ENCODE measurements around the gene CD34. TPM values are rescaled to one million over a fixed set of nuclear protein-coding genes. Genes with fewer than 3 reads are reported as not detected.
"Not testable (repeated sequence)": the region's sequence is repeated elsewhere in the genome, so short reads cannot be mapped to it uniquely, and the experiment has no call there.

CD34 gene
- total RNA-seq = 16.9 and 26.1 TPM in 2 replicates

- DNase-seq (ENCODE audit: low read depth, low spot score) = no peak
These were observed at the start of gene CD34 for GRCh38 chr1:207910591-207911354. Gene CD34, minus strand, starts transcription at chr1:207911125. Its CDS starts 45 bp downstream, at chr1:207911080.

DNA sequence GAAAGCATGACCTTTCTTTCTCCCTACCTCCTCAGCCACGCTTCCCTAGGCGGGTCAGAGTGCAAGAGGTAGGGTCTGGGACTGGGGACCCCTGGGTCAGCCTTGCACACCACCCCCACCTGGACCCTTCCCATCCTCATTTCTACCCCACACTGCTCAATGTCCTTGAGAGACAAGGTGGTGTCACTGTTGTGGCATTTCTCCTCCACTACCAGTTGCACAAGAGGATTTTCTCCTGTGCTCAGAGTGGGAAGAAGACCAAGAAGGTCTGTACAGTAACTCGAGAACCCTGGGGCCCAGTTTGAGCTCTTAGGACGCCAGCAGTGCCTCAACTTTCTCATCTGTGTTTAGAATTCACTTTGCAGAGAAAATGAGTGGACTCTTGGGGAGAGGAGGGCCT lies 49.4 kb upstream of the CD34 start:
- no peak for DNase-seq (ENCODE audit: low read depth, low spot score)

DNA sequence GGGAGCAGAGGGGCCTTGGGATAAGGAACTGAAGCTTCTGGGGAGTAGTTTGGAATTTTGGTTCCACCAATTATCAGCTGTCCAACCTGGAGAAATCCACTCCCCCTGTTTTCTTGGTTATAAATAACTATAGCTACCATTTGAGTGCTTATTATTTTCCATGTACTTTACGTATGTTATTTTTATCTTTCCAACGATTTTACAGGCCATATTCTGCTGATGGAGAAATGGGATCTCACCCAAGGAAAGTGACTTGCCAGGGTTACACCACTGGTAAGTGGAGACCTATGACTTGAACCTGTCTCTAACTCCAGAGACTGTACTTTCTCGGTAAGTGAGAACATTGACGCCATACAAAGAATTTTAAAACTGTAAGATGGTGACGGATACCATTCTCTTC lies 49.0 kb upstream of the CD34 start:
- DNase-seq (ENCODE audit: low read depth, low spot score) = no peak

DNA sequence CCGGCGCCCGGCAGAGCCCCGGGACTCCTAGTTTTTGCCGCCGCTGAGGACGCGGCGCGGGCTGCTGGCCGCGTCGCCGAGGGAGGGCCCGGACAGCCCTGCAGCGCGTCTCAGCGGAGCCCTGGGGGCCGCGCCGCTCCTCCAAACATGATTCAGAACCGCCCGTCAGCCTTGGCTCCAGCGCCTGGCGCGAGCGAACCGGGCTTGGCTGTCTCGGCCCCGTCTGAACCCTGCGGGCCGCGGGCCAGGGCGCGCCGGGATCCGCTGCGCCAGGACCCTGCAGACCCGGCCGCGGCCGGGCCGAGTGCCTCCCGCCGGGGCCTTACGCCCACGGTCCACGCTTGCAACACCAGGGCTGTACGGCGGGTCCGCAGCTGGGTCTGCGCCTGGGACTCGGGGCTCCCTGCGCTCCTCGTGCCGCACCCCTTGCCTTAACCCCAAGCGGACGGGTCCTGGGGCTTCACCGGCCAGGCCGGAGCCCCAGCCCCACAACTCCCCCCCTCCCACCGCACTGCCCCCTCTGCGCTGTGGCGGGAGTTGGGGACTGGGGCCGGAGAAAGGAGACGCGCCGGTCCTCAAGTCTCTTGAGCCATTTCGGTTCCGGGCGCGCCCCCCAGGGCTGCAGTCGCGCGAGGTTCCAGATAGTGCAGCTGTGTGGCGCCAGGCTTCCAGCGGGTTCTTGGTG lies 48.4 kb upstream of the CD34 start:
- no peak for DNase-seq (ENCODE audit: low read depth, low spot score)

DNA sequence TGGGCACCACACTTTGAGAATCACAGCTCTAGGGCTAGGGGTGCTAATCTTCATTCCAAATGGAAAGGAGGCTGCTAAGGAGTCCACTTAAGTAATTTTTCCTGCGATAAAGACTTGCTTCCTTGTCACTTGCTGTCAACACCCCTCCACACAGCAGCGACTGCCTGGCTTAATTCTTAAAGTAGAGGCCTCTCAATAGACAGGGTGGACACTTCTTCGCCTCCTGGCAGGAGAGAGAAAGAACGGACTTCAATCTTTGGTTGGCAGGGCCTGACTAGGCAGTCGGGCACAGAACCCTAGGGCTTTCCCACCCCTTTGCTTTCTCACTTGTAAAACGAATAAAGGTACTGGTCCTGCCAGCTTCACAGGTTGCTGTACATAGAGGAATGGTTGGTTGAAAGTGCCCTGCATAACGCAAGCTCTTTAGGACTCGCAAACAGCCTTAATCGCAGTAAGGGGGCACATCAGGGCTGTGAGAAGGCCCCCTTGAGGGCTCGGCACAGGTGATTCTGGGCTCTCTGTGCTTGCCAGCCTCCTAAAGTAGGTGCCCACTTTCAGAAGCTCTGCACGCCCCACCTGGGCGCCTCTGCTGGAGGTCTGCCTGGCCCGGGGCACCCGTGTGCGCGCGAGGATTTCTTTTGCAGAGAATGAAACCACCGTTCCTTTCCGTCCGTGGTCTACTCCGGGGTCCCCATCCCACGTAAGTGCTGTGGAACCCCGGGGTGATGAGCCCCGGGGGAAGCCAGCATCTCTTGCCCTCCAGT lies 47.6 kb upstream of the CD34 start:
- DNase-seq (ENCODE audit: low read depth, low spot score) = no peak

- DNase-seq (ENCODE audit: low read depth, low spot score) = peak; percentile 78
These were observed 46.1 kb upstream of the CD34 start for GRCh38 chr1:207956986-207957385.

- DNase-seq (ENCODE audit: low read depth, low spot score) = no peak
These were observed 43.2 kb upstream of the CD34 start for GRCh38 chr1:207954104-207954503.

DNA sequence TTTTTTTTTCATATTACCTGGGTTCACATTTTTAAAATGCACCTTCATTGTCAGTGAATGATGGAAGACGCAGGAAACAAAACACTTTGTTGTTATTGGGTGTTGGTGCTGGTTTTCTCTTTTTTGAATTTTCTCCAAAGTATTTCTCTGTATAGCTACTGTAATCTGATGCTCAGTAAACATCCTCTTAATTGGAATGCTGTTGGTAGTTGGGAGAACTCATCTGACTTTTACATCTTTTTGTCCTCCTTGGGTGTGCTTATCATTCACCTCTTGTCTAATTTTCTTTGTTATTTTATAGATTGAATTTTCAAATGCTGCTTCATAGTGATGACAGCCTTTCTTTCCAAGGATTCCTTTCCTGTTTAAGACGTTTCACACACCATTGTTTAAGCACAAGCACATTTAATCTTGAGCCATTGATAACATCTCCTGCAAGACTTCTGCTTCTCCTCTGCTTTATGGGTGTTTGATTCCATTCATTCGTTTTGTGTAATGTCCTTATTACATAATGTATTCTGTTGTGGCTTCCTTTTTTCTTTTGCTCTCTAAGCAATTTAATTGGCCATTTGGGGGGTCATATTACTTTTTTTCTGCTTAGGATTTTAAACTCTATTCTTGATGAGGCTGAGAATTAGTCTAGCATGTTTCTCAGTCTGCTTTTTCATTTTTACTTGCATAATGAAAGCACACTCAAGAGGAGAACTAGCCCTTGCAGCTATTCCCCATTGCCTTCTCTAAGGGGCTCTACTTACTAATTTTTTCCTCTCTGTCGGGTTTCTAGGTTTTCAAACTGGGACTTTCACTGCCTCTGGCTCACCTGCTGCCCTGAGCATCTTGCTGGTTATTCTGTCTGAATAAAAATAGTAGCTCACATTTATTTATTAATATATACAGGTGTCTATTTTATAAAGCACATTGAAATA lies 42.0 kb upstream of the CD34 start:
- DNase-seq (ENCODE audit: low read depth, low spot score) = no peak

DNA sequence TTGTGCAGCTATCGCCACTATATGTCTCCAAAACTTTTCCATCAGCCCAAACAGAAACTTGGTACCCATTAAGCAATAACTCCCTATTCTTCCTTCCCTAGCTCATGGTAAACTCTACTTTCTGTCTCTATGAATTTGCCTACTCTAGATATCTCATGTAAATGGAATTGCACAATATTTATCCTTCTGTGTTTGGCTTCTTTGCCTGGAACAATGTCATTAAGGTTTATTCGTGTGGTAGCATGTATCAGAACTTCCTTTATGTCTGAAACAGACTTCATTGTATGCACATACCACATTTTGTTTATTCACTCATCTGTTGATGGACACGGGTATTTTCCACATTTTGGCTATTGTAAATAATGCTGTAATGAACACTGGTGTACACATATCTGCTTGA lies 40.7 kb upstream of the CD34 start:
- no peak for DNase-seq (ENCODE audit: low read depth, low spot score)

- DNase-seq (ENCODE audit: low read depth, low spot score) = no peak
These were observed 39.8 kb upstream of the CD34 start for GRCh38 chr1:207950750-207951149.

GRCh38 chr1:207949571-207950195 lies 38.8 kb upstream of the CD34 start:
- DNase-seq (ENCODE audit: low read depth, low spot score) = no peak

DNA sequence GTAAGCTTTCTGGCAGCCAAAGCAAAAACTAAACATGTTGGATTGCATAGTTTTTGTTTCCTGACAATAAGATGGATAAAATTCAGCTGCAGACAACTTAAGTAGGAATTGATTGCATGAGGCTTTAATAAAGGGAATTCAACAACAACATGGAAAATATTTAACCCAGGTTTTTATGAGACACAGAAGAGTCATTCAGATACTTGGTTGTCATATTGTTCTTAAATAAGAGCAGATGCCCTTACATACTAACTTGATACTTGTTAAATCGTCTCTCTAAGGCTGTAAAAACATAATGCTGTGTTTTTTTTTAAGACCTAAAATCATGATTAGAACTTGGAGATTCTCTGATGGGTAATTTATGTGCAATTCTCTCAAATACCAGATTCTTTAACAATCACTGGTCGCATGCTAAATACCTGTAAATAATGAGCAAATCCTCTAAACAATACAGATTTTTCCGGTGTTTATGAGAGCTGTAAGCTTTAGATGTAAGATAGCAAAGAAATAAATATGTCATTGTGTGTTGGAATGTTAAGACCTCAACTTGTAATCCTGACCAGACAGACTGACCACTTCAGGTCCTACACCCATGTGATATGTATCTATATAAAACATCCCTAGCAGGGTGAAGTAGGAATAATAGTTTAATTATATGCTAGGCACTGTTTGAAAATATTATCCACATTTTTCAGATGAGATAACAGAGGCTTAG lies 37.8 kb upstream of the CD34 start:
- DNase-seq (ENCODE audit: low read depth, low spot score) = no peak

GRCh38 chr1:207946756-207947155 lies 35.8 kb upstream of the CD34 start:
- no peak for DNase-seq (ENCODE audit: low read depth, low spot score)

- no peak for DNase-seq (ENCODE audit: low read depth, low spot score)
These were observed 33.6 kb upstream of the CD34 start for GRCh38 chr1:207944571-207944970.

DNA sequence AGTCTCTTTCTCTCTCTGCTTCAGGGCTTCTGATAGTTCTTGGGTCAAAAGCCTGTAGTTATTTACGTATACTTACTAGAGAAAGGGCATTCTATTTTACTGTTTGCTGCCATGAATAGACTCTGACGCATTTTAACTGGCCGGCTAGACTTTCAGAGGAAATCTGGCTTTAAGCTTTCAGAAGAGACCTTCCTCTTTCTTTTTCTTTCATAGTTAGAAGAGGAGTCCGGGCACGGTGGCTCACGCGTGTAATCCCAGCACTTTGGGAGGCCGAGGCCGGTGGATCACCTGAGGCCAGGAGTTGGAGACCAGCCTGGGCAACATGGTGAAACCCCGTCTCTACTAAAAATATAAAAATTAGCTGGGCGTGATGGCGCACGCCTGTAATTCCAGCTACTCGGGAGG lies 31.4 kb upstream of the CD34 start:
- DNase-seq (ENCODE audit: low read depth, low spot score) = not testable (repeated sequence)

GRCh38 chr1:207941665-207942064 lies 30.7 kb upstream of the CD34 start:
- peak; percentile 98 for DNase-seq (ENCODE audit: low read depth, low spot score)

DNA sequence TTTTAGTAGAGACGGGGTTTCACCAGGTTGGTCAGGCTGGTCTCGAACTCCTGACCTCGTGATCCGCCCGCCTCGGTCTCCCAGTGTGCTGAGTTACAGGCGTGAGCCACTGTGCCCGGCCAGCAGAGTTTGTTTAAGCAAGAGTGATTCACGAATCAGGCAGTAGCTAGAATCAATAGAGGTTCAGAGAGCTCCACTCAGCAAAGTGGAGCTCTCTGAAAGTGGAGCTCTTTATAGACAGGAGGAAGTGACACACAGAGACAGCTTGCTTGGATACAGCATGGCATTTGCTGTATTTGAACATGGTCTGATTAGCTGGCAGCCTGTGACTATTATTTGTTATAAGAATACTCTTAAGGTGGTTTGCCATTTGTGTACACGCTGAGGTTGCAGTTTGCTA lies 27.1 kb upstream of the CD34 start:
- DNase-seq (ENCODE audit: low read depth, low spot score) = peak; percentile 82

- DNase-seq (ENCODE audit: low read depth, low spot score) = no peak
These were observed 26.3 kb upstream of the CD34 start for GRCh38 chr1:207937204-207937603.

DNA sequence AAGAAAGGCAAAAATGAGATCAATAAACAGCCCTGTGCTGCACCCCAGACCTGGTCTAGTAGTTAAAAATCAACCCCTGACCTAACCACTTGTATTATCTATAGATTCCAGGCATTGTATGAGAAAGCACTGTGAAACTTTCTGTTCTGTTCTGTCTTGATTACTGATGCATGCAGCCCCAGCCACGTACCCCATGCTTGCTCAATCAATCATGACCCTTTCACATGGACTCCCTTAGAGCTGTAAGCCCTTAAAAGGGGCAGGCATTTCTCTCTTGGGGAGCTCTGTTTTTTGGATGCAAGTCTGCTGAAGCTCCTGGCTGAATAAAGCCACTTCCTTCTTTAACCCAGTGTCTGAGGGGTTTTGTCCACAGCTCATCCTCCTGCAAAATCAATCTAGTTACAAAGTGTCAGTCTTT lies 24.2 kb upstream of the CD34 start:
- DNase-seq (ENCODE audit: low read depth, low spot score) = no peak

- no peak for DNase-seq (ENCODE audit: low read depth, low spot score)
These were observed 22.4 kb upstream of the CD34 start for GRCh38 chr1:207933205-207933800.
